GM12801 (cell line): ENCODE data around the gene CUEDC1.

Source experiments
- TF ChIP-seq, protein P1 (sequence below): IDR thresholded peaks from one replicate; pipeline ENCODE4 v1.5.1; 2011; ENCODE audit warnings: control low read depth; ENCODE audit not compliant: insufficient read length; ENCODE audit errors: extremely low read depth

CUEDC1 gene

GRCh38 chr17:57864273-57864672, 90.9 kb downstream of the CUEDC1 start:
- TF ChIP-seq, protein P1, sequence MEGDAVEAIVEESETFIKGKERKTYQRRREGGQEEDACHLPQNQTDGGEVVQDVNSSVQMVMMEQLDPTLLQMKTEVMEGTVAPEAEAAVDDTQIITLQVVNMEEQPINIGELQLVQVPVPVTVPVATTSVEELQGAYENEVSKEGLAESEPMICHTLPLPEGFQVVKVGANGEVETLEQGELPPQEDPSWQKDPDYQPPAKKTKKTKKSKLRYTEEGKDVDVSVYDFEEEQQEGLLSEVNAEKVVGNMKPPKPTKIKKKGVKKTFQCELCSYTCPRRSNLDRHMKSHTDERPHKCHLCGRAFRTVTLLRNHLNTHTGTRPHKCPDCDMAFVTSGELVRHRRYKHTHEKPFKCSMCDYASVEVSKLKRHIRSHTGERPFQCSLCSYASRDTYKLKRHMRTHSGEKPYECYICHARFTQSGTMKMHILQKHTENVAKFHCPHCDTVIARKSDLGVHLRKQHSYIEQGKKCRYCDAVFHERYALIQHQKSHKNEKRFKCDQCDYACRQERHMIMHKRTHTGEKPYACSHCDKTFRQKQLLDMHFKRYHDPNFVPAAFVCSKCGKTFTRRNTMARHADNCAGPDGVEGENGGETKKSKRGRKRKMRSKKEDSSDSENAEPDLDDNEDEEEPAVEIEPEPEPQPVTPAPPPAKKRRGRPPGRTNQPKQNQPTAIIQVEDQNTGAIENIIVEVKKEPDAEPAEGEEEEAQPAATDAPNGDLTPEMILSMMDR: no peak

DNA sequence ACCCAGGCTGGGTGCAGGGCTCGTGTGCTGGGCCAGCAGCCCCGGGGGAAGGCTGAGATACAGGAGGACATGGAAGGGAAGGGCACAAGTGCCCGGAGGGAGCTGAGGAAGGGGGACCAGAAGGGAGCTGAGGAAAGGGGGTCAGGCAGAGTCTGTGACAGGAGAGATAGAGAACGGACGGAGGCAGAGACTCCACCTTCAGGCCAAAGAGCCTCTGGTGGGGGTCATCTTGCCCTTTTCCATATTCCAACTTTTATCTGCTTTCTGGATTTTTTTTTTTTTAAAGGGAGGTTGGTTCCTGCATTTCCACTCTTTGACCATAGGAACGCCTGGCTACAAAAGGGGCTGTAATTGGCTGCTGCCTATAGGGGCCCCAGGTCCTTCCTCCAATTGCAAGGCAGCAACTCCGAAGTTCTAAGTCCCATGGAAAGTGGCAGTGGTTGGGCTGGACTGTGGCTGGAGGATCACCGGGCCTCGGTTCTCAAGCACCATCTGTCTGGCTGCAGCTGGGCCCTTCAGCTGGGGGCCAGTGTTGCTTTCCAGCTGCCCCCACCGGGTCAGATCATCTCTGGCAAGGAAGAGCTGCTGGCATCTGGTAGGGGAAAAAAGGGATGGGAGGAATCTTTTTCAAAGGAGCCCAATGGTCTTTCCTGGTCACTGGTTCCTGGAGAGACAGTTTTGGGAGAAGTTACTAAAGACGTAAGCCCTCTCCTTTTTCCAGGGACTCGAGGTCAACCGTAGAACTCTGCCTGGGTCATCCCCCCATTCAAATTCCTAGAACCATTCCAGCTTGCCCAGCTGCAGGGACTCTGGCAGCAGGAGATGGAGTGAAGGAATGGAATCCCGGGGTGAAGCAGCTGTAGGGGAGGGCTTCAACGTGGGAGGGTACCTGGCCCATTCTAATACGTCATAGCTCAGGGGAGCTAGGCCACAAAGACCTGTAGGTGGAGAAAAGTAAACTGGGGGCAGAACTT, 92.2 kb downstream of the CUEDC1 start:
- TF ChIP-seq, protein P1: no peak

DNA sequence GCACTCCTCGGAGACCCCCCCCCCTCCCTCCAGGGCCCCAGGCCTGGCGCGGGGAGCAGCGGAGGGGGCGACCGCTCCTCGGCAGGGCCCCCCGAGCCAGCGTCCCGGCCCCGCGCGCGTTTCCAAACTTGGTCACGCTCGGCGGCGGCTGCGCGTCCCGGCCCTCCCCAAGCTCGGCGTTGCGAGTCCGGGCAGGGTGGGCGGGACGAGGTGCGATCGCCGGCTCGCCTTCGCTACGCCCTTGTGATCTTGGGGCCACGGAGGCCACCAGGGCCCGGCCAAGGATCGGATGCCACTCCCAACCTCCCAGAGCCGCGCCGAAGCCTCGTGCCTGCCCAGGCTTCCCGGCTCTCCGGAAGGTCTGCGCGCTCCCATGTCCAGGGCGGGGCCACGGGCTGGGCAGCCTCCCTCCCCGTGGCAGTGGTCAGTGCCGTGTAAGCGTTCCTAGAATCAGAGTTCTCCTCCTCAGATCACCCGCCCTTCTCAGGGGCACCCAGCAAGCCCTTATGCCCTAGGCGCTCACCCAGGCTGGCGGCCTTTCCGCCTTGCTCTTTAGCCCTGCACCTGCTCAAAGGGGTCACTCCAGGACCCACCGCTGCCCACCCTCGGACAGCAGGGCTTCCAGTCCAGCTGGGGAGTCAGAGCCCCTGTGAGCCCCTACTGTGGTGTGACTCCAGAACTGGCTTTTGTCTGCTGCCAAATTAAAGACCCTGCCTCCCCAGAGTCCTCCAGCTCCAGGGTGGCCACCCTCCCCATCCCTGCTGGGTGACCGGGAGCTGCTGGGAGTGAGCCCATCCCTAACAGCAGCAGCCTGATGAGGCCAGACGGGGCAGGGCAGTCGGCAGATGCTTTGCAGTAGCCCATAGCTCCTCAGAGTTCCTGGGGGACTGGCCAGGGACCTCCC, 93.2 kb downstream of the CUEDC1 start:
- TF ChIP-seq, protein P1: no peak

DNA sequence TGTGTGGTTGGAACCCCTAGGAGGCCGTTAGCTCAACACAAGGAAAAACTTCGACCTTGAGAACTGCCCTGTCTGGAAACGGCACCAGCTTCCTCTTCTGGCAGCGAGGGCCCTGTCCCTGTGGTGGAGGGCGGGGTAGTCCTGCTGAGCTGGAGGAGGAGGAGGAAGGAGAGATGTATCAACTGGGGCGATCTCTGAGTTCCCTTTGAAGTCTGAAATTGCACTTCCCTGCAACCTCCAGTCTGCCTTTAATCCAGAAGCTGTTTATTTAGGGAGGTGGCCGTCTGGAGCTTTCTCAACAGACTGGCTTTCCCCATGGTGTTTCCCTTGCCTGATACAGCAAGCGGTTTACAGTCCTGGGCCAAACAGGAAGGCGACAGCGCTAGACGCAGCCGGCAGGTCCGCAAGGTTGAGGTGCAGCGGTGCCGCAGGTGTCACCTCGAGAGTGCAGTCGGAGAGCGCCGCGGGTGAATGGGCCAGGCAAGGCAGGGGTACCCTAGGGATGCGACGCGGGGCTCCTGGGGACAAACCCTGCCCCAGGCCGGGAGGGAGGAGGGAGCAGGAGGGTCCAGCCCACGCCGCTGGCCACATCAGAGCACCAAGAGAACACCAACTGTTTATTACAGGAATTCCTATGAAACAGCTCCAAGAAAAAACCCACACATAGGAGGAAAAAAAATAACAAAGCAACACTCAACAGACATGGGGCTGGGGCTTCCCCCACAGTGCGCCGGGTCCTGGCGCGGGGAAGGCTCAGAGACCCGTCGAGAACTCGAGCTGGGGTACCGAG, 94.0 kb downstream of the CUEDC1 start:
- TF ChIP-seq, protein P1: no peak

GRCh38 chr17:57860414-57860999, 94.7 kb downstream of the CUEDC1 start:
- TF ChIP-seq, protein P1: no peak

GRCh38 chr17:57859601-57860413, 95.4 kb downstream of the CUEDC1 start:
- TF ChIP-seq, protein P1: no peak
